Measurements from ENCODE around the gene AUTS2.

DNA sequence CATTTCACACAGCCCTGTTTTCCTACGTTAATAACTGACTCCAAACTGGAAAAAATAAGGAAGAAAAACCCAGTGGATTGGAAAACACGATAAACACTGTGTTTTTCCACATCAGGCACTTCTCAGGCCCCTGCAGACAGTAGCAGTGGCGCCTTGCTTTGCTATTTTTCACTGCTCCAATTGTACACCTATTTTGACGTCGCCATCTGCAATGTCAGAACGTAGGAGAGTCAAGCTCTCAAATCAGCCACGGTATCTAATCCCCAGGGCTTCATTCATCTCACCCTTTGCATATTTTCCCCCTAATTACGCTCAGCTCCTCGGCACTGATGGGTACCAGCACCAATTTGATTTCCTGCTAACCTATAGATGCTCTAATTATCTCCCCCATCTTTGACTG, 1195.5 kb downstream of the AUTS2 start:
- no peak for TF ChIP-seq SUZ12 (IDR thresholded peaks at IDR 0.05; ENCODE audit: extremely low read depth, insufficient read depth, insufficient read length)
- TF ChIP-seq ZNF274 (IDR thresholded peaks at IDR 0.05; ENCODE audit: low read depth, low read length), result no peak
